ENCODE results near the gene COL1A1.

The COL1A1 gene

GRCh38 chr17:50154604-50155003, 46.8 kb downstream of the COL1A1 start:
- DNase-seq (ENCODE audit: low read depth in 2 of 2), result no peak

DNA sequence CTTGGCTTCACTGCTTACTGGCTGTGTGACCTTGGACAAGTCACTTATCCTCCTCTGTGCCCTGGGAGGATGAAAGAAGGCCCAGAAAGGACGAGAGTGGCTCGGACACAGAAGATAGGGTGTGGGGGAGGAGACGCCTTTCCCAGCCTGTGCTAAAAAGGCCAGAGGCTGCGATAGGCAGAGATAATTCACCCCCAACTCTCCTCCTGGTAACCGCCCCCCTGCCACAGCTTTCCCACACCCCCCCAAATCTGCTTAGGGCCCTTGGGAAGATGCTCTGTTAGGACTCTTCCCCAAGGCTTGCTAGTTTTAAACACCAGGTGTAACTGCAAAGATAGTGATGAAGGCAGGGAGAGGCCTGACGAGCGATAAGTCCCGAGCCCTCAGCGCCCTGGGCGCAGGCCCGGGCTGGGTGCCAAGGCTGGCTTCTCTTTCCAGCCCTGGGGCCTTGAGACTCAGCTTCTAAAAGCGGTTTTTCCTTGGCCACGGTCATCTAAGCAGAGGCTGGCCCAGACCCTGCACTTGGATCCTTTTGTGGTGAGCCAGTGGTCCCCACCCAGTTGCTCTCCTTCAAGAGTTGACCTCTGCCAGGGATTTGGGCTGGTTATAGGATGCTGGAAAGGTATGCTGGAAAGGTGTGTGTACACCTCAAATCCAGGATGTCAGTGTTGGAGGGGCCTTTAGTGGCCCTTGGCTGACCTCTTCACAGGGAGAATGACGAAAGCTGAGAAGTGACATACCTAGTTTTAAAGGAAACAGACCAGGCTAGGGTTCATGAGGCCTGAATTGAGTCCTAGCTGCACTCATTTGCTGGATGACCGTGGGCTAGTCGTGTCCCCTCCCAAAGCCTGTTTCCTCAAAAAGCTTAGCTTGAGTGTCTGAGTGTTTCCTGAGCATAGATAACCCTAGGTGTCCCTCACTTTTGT, 47.5 kb downstream of the COL1A1 start:
- no peak for DNase-seq (ENCODE audit: low read depth in 2 of 2)

DNA sequence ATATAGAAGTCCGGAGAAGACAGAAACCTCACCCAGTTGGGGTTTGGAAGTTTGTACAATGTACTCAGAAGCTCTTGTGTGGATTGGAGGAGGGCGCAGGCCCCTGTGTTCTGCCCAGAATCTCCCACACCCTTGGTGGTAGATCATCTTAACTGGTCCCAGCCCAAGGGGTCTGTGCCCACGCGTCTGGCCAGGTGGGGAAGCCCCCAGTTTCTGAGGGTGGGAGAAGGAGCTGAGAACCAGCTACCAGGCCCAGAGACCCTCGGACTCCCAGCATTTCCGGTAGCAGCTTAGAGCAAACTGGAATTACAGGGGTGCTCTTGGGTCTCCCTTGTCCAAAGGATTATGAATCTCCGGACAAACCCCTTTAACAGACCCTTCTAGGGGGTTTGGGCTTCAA, 48.7 kb downstream of the COL1A1 start:
- DNase-seq (ENCODE audit: low read depth in 2 of 2), result no peak

DNA sequence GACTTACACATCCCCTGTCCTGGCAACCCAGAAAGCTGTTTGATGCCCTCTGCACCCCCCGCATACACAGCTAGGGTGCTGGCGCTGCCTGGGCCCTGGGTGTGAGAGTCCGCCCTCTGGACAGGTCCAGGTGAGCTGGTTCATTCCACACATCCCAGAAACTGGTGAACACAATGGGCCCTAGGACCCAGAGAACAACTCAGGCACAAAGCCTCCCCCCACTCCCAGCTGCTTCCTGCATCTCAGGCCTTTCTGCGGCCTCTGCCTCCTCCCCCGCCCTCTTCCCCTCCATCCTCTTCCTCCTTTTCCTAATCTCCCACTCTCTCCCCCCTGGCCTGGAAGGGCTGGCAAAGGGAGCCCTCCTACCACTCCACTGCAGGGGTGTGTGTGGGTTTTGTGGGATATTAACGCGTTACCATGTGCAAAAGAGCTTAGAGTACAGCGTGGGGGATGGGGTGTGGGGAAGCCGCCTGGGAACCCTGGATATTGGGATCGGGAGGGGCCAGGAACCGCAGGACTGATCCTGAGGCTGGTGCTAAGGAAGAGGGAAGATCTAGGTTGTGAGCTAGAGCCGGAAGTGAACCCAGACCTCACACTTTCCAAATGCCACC, 49.4 kb downstream of the COL1A1 start:
- no peak for DNase-seq (ENCODE audit: low read depth in 2 of 2)

GRCh38 chr17:50151041-50151936, 50.1 kb downstream of the COL1A1 start:
- peak; percentile 69 to 76 for DNase-seq (ENCODE audit: low read depth in 2 of 2)

DNA sequence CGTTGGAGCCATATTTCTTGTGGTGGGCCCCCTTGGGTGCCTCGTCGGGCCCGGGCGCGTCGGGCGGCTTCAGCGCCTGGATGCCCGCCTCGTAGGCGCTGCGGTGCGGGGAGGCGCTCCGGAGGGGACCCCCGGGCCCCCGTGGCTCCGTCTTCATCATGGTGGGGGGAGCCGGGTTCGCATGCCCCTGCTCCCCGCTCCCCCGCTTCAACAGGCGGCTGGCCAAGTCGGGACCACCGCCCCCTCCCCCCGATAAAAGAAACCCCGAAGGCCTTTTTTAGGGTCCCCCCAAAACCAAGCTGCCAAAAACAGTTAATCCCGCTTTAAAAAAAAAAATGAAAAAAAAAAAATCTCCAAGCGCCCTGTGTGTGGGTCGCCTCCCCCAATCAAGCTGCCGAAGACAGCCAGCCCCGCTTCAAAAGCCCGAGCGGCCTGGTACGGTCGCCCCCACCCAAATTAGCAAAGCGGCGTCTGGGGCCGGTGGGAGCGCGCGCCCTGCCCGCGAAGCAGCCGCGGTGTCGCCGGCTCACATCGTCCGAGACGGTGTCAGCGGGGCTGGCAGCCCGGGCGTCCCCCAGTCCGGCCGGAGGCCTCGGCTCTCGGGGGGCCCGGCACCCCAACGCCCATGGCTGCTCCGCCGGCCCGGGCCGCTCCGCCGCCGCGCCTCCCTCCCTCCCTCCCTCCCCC, 50.9 kb downstream of the COL1A1 start, which contains the start of gene PPP1R9B:
TSS of gene PPP1R9B (minus strand) at position 324 of the 687 bp plus-strand sequence. CDS start at position 160, 164 bp downstream.
- DNase-seq (ENCODE audit: low read depth in 2 of 2), result no peak

DNA sequence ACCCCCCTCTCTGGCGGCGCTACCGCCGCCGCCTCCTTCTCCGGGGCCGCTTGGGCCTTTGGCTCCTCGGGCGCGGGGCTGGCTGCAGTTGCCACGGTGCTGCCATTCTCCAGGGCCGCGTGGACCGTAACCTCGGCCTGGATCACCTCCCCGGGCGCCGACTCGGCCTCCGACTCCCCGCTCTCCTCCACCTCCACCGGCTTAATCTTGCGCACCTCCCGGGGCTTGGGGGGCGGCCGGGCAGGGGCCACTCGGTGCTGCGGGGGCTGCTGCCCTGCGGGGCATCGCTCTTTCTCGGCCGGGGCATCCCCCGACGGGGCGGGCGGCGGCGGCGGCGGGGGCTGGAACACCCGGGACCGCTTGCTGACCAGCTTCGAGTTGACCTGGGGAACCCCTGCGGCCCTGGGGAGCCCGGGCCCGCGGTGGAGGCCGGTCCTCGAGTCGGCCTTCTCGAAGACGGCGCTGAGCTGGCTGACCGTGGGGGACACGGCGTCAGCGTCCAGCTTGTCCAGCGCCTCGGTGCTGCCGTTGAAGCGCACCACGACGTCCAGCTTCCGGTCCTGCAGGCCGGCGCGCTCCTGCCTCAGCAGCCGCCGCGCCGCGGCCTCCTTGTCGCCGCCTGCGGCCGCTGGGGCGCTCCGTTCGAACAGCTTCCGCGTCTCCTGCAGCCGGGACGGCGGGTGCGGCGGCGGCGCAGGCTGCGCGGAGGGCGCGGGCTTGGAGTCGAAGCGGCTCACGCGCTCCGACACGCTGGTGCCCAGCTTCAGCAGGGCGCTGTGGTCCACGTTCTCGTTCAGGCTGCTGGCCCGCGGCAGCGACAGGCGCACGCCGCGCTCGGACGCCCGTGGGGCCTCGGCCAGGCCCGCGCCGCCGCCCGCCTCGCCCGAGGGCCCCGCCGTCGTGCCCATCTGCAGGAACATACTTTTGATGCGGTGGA, 51.7 kb downstream of the COL1A1 start:
- DNase-seq (ENCODE audit: low read depth in 2 of 2), result peak in 1 of 2 donors; percentile 37

DNA sequence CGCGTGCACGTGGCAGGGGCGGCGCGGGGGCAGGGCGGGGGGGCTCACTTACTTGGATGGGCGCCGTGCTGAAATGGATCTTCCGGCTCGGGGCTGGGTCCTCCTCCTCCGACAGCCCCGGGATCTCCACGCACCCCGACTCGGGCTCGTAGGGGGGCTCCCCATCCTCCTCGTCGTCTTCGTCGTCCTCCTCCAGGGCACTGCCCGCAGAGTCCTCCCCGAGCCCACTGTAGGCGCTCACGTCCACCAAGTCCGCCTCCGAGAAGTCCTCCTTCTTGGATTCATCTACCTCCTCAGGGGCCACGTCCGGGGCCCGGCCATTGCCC, 52.4 kb downstream of the COL1A1 start:
- DNase-seq (ENCODE audit: low read depth in 2 of 2), result no peak

GRCh38 chr17:50148226-50149090, 53.0 kb downstream of the COL1A1 start:
- DNase-seq (ENCODE audit: low read depth in 2 of 2), result peak; percentile 80 to 87

DNA sequence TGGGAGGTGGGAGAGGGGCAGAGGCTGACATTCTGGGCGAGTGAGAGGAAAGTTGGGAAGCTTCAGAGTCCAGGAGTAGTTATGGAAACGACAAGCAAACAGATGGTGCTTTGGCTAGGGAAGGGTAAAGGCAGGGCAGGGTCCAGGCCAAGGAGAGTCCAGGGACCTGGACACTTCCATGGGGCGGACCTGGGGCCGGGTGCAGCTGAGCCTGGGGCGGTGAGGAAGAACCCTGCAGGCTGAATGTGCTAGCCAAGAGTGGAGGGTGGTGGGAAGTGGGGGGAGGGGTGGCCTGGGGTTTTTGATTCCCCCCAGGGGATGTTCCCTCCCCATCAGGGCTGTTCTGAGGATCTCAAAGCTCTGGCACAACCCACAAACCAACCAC, 53.6 kb downstream of the COL1A1 start:
- no peak for DNase-seq (ENCODE audit: low read depth in 2 of 2)

- no peak for DNase-seq (ENCODE audit: low read depth in 2 of 2)
Observed at GRCh38 chr17:50146927-50147665, 54.3 kb downstream of the COL1A1 start.

DNA sequence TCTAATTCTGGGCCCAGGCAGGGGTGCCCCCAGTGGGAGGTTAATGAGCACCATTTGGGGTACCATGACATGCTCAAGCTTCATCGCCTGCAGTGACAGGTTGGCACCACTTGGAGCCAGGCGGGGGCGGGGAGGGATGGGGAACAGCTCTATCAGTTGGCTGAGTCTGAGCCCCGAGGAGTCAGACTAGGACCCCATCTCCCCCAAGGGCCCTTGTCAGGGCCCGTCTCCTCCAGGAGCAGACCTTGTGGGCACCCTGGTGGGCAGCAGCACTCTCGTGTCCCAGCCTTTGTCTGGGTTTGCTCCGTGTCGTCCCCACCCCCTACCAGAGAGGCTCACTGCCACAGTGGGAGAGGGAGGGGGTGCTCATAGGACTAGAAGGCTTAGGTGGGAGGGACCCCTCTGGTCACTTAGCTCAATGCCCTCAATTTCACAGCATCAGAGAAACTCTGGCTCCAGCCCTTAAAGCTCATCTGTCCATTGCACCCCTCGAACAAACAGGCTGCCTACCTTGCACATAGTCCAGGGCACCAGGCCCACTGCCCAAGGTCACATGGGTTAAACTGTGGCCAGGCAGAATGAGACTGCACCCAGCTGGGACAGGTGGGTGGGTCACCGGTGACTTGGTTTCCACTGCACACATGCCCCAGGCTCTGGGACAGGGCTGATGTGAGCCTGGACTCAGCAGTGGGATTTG, 55.1 kb downstream of the COL1A1 start:
- DNase-seq (ENCODE audit: low read depth in 2 of 2), result no peak

- DNase-seq (ENCODE audit: low read depth in 2 of 2), result no peak
Observed at GRCh38 chr17:50145532-50146229, 55.8 kb downstream of the COL1A1 start.

DNA sequence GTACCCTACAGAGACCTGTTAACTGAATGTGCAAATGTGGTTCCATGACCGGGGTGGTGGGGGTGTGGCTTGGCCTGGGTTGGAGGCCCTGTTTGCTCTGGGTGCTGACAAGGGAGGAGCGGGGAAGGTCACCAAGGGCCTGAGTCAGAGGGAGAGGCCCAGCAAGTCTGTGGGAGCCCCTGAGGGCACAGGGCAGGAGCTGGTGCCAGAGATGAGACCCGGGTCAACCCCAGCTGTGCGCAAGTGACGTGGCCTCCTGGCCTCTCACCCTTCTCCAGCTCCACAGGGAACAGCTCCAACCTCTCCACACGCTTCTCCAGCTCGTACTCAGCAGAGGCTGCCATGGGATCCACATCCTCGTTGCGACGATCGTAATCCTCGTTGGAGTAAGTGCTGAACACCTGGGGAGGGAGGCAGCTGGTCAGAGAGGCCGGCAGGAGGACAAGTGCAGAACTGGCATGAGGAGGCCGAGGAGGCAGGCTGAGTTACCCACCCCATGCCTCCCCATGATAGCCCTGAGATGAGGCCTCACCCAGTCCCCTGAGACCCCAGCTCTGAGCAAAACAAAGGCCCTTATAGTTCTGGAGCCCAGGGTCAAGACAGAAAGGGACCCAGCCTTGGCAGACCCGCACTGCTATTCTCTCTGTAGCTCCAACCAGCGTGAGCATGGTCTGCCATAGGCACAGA, 56.4 kb downstream of the COL1A1 start:
- no peak for DNase-seq (ENCODE audit: low read depth in 2 of 2)

- DNase-seq (ENCODE audit: low read depth in 2 of 2), result no peak
Observed at GRCh38 chr17:50144355-50144754, 57.1 kb downstream of the COL1A1 start.

- DNase-seq (ENCODE audit: low read depth in 2 of 2), result no peak
Observed at GRCh38 chr17:50143461-50144176, 57.8 kb downstream of the COL1A1 start.
